ENCODE measurements around the gene YTHDF1. TPM values are rescaled to one million over a fixed set of nuclear protein-coding genes. Genes with fewer than 3 reads are reported as not detected.

YTHDF1 gene
- total and polyA plus RNA-seq, 2 of the 4 experiments (the other 2 are of a cell fraction): 10.9 to 22.6 TPM

DNA sequence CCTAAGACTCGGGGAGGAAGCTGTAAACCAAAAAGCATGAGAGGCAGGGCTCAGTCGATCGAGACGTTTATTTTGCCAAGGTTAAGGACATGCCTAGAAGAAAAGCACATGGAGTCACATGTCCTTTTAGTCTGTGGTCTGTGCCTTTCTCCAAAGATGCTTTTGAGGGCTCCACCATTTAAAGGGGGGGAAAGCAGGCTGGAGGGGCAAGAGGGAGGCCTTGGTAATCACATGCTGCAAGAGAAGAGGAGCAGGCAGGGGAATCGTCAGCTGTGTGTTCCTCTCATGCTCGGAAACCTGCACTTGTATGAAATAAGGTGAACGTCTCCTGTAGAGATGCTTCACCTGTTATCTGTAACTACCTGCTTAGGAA, 9.1 kb upstream of the YTHDF1 start:
- no peak overlapping the region for H2AFZ ChIP-seq (replicated peaks; ENCODE audit: low read length, poor library complexity)
- no peak overlapping the region for H3K56ac ChIP-seq (ENCODE audit: extremely low read depth, insufficient read depth, low read length)
- H3K9me3 ChIP-seq (ENCODE audit: control insufficient read depth, insufficient read depth, low read length): no peaks in the 10 kb centered on the region
- no peak overlapping the region for H3K4me2 ChIP-seq (ENCODE audit: low read depth, low read length)
- no peak overlapping the region for H4K91ac ChIP-seq (ENCODE audit: insufficient read depth, low read depth, low read length)
- in situ Hi-C loops (cut with MboI; ENCODE audit: low sequenced_read_pairs): no loop called here
- no peak overlapping the region for H4K5ac ChIP-seq (ENCODE audit: low read depth, low read length)
- H3K9me1 ChIP-seq (ENCODE audit: insufficient read depth, low read length): no peaks in the 10 kb centered on the region
- intact Hi-C loops (cut with micrococcal nuclease): no loop called here
- ATAC-seq (ENCODE audit: low read depth) (no peak), DNase-seq (no peak)
- H3K36me3 ChIP-seq (ENCODE audit: control insufficient read depth, insufficient read depth, low read length): no peaks in the 10 kb centered on the region
- H3K4me1 ChIP-seq (ENCODE audit: control insufficient read depth, insufficient read depth, low read length): peaks cover 10% of the 10 kb centered on the region
- BruUV-seq (replicated peaks): no TSS peak
- no peak overlapping the region for H2BK5ac ChIP-seq (ENCODE audit: low read depth, low read length, poor library complexity, severe bottlenecking)
- no peak overlapping the region for H3K4ac ChIP-seq (ENCODE audit: low read depth, low read length)
- no peak overlapping the region for H2AK9ac ChIP-seq (replicated peaks; ENCODE audit: low read depth, low read length, poor library complexity)
- no peak overlapping the region for H3K14ac ChIP-seq (replicated peaks; ENCODE audit: low read depth, low read length)
- no peak overlapping the region for H3K18ac ChIP-seq (ENCODE audit: low read depth, low read length)
- no peak overlapping the region for H3K9ac ChIP-seq (ENCODE audit: low read depth, low read length)
- 4% methylated on average over 4 of the region's 7 CpGs; no CpG with 5 or more reads in 1 of the 2 experiments for WGBS, 2 experiments (ENCODE audit: extremely low coverage in 2 of 2, insufficient read length in 1 of 2)
- POLR2A ChIA-PET (ENCODE audit: unreplicated experiment): no interaction called here
- no peak overlapping the region for H4K8ac ChIP-seq (ENCODE audit: low read depth in 2 of 2, low read length in 2 of 2)
- no peak overlapping the region for H2BK120ac ChIP-seq (ENCODE audit: low read depth, low read length)
- no peak overlapping the region for H2BK20ac ChIP-seq (ENCODE audit: low read depth, low read length)
- dilution Hi-C loops (cut with HindIII; ENCODE audit: low sequenced_read_pairs, unreplicated experiment): no loop called here
- no peak for TF ChIP-seq NFE2L2 (IDR thresholded peaks at IDR 0.05; ENCODE audit: low read depth, low read length)
- TF ChIP-seq, protein P1, sequence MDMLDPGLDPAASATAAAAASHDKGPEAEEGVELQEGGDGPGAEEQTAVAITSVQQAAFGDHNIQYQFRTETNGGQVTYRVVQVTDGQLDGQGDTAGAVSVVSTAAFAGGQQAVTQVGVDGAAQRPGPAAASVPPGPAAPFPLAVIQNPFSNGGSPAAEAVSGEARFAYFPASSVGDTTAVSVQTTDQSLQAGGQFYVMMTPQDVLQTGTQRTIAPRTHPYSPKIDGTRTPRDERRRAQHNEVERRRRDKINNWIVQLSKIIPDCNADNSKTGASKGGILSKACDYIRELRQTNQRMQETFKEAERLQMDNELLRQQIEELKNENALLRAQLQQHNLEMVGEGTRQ (IDR thresholded peaks at IDR 0.05; ENCODE audit: low read depth, low read length): no peak
- TF ChIP-seq ELK1 (IDR thresholded peaks at IDR 0.05; ENCODE audit: borderline replicate concordance, low read depth, low read length): no peak
- TF ChIP-seq CHD1 (IDR thresholded peaks at IDR 0.05; ENCODE audit: low read depth, low read length): no peak
- no peak for TF ChIP-seq MXI1 (IDR thresholded peaks at IDR 0.05; ENCODE audit: borderline replicate concordance, low read depth, low read length)
- TF ChIP-seq SMC3 (IDR thresholded peaks at IDR 0.05; ENCODE audit: low read depth, low read length): no peak
- TF ChIP-seq RAD21 (IDR thresholded peaks at IDR 0.05; ENCODE audit: low read length): no peak
- no peak for TF ChIP-seq POLR2A (IDR thresholded peaks at IDR 0.05; ENCODE audit: low read depth, low read length)
- H3K23ac ChIP-seq (ENCODE audit: low read depth, low read length): no peak overlapping the region
- CTCF ChIA-PET: no interaction called here
- peaks cover 15% of the 10 kb centered on the region; the same call in 1 of the 2 replicates for H4K20me1 ChIP-seq (ENCODE audit: insufficient read depth, low read length)
- peaks cover 22% of the 10 kb centered on the region for H3K27me3 ChIP-seq (ENCODE audit: control insufficient read depth, insufficient read depth, low read length)
- no peak overlapping the region for H2BK15ac ChIP-seq (ENCODE audit: low read depth, low read length)
- H3K79me1 ChIP-seq (ENCODE audit: low read depth in 1 of 2, low read length in 2 of 2): no peaks in the 10 kb centered on the region
- H2AK5ac ChIP-seq (ENCODE audit: low read depth, low read length): no peak overlapping the region
- H3K4me3 ChIP-seq (ENCODE audit: insufficient read depth, low read depth, low read length): no peak overlapping the region
- no peak overlapping the region for H3K27ac ChIP-seq (ENCODE audit: insufficient read depth, low read length)
